Vagina (tissue), 2 donors: ENCODE measurements around the gene NLGN1.

Experiments
- POLR2AphosphoS5 ChIP-seq, 2 donors: sonication (generic); formaldehyde crosslinking; IDR thresholded peaks; one replicate each; pipeline ENCODE4 v1.9.0; 2017; ENCODE audit warnings: antibody characterized with exemption in 2 of 2, mild to moderate bottlenecking in 2 of 2, low read depth in 1 of 2; ENCODE audit not compliant: insufficient read depth in 1 of 2
- TF ChIP-seq, protein P1 (sequence below), 3 experiments: fragments of 450-650 bp in 2 of 3; fragments of 200-600 bp in 1 of 3; sonication (generic) in 1 of 3; IDR thresholded peaks; one replicate each; pipeline ENCODE4 v1.5.1; 2017 to 2019; ENCODE audit warnings: antibody characterized with exemption in 3 of 3, mild to moderate bottlenecking in 2 of 3, moderate library complexity in 2 of 3

DNA sequence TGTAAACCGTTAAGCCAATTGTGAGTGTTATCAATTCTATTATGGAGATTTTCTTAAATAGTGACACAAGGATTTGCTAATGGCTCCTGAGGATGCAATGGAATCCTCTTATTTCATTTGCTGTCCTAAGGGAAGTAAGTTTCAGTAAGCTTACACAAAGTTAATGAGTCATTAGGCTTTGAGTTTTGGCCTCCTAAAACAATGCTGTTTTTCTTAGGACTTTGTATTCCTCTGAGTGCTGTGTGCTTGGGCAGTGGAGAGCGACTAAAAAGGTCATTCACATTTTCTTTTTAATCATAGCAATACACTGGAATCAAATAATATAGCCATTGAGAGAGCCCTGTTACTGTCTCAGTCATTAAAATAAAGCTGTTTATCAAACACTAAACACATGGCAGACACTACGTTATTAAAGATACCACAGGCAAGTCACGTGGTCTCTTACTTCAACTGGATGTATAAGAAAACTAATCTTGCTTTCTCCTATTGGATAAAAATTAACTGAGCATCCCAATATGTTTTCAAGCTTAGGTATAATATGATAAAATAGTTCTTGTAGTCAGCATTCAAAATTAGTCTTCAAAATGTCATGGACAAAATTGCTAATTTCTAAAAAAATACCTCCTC lies 290.8 kb downstream of the NLGN1 start:
- TF ChIP-seq, protein P1, sequence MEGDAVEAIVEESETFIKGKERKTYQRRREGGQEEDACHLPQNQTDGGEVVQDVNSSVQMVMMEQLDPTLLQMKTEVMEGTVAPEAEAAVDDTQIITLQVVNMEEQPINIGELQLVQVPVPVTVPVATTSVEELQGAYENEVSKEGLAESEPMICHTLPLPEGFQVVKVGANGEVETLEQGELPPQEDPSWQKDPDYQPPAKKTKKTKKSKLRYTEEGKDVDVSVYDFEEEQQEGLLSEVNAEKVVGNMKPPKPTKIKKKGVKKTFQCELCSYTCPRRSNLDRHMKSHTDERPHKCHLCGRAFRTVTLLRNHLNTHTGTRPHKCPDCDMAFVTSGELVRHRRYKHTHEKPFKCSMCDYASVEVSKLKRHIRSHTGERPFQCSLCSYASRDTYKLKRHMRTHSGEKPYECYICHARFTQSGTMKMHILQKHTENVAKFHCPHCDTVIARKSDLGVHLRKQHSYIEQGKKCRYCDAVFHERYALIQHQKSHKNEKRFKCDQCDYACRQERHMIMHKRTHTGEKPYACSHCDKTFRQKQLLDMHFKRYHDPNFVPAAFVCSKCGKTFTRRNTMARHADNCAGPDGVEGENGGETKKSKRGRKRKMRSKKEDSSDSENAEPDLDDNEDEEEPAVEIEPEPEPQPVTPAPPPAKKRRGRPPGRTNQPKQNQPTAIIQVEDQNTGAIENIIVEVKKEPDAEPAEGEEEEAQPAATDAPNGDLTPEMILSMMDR (IDR thresholded peaks at IDR 0.05) = no peak
- no peak for TF ChIP-seq POLR2AphosphoS5 (IDR thresholded peaks at IDR 0.05; ENCODE audit: insufficient read depth in 1 of 2, low read depth in 1 of 2)
